ENCODE data around the gene POLL.

DNA sequence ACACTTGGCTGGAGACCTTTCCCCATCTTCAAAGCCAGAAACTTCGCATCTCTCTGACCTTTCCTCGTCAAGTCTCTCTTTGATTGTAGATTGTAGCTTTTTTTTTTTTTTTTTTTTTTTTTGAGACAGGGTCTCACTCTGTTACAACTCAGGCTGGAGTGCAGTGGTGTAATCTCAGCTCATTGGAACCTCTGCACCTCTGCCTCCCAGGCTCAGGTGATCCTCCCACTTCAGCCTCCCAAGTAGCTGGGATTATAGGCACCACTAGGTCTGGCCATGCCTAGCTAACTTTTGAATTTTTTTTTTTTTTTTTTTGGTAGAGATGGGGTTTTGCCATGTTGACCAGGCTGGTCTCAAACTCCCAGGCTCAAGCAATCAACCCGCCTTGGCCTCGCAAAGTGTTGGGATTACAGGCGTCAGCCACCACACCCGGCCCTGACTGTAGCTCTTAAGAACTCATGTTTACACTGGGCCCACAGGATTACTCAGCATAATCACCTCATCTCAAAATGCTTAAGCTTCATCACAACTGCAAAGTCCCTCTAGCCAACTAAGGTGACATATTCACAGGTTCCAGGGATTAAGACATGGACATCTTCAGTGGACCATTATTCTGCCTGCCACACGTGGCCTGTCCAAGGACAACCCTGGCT, 11.7 kb downstream of the POLL start:
- TF ChIP-seq, protein P1, sequence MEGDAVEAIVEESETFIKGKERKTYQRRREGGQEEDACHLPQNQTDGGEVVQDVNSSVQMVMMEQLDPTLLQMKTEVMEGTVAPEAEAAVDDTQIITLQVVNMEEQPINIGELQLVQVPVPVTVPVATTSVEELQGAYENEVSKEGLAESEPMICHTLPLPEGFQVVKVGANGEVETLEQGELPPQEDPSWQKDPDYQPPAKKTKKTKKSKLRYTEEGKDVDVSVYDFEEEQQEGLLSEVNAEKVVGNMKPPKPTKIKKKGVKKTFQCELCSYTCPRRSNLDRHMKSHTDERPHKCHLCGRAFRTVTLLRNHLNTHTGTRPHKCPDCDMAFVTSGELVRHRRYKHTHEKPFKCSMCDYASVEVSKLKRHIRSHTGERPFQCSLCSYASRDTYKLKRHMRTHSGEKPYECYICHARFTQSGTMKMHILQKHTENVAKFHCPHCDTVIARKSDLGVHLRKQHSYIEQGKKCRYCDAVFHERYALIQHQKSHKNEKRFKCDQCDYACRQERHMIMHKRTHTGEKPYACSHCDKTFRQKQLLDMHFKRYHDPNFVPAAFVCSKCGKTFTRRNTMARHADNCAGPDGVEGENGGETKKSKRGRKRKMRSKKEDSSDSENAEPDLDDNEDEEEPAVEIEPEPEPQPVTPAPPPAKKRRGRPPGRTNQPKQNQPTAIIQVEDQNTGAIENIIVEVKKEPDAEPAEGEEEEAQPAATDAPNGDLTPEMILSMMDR (IDR thresholded peaks at IDR 0.05), result no peak
- TF ChIP-seq POLR2A (IDR thresholded peaks at IDR 0.05), result no peak
